Left lung (tissue), 10 donors: ENCODE results near the gene BFAR. TPM values are rescaled to one million over a fixed set of nuclear protein-coding genes. Genes with fewer than 3 reads are reported as not detected.

Source experiments
- ATAC-seq: fragments of 200-7000 bp; cut with Tn5 transposase; one replicate; pipeline ENCODE4 v1.9.1; 2020; ENCODE audit warnings: moderate library complexity
- DNase-seq, 4 donors: peaks; one replicate each; pipeline ENCODE4 v3.0.0-alpha.2; 2013 to 2020
- H3K27ac ChIP-seq, 2 donors: fragments of 200-600 bp; sonication (generic) in 1 of 2; one replicate each; pipeline versions ENCODE4 v1.5.0 to v1.8.0; 2020 to 2021
- H3K27me3 ChIP-seq, 2 donors: fragments of 200-600 bp; sonication (generic) in 1 of 2; one replicate each; pipeline versions ENCODE4 v1.5.0 to v1.8.0; 2020 to 2021
- H3K36me3 ChIP-seq, 2 donors: fragments of 200-600 bp; sonication (generic) in 1 of 2; one replicate each; pipeline versions ENCODE4 v1.5.0 to v1.8.0; 2020 to 2021
- H3K4me1 ChIP-seq, 2 donors: fragments of 200-600 bp; one replicate each; pipeline ENCODE4 v1.8.0; 2021
- H3K4me3 ChIP-seq, 2 donors: fragments of 200-600 bp; sonication (generic) in 1 of 2; one replicate each; pipeline versions ENCODE4 v1.5.0 to v1.8.0; 2020 to 2021; ENCODE audit warnings: mild to moderate bottlenecking in 1 of 2
- H3K9me3 ChIP-seq, 2 donors: fragments of 200-600 bp; sonication (generic) in 1 of 2; one replicate each; pipeline versions ENCODE4 v1.5.0 to v1.8.0; 2020 to 2021
- intact Hi-C, 2 donors: fragments of 100-400 bp; cut with DNase I; formaldehyde crosslinking; loops; one replicate each; pipeline versions ENCODE4 v1.11.2 to v1.14.2; 2022
- polyA plus RNA-seq, 6 donors: library from polyadenylated mRNA; unstranded; fragments of 120-200 nt; gene quantifications; one replicate each; pipeline ENCODE4 v1.2.1, GENCODE V29; 2013; ENCODE audit not compliant: insufficient read length in 6 of 6
- total RNA-seq, 2 donors: library from RNA; stranded (reverse); fragmentation: NEBNext Ultra II Directional; extraction: Animal tissue kit (Norgen Biotek cat#: 25700); gene quantifications; one replicate each; pipeline ENCODE4 v1.2.1, GENCODE V29; 2021
- TF ChIP-seq, protein P1 (sequence below), 2 donors: fragments of 200-600 bp; sonication (generic) in 1 of 2; IDR thresholded peaks; one replicate each; pipeline versions ENCODE4 v1.5.0 to v1.8.0; 2021; ENCODE audit warnings: antibody characterized with exemption in 2 of 2
- donor health status: DM: no; HTN: yes; CAD: no.
- donor health status: DM: no; HTN: no; CAD: no.

BFAR gene
- total and polyA plus RNA-seq, 8 donors: 55.5 to 76.2 (median 66.7) TPM

DNA sequence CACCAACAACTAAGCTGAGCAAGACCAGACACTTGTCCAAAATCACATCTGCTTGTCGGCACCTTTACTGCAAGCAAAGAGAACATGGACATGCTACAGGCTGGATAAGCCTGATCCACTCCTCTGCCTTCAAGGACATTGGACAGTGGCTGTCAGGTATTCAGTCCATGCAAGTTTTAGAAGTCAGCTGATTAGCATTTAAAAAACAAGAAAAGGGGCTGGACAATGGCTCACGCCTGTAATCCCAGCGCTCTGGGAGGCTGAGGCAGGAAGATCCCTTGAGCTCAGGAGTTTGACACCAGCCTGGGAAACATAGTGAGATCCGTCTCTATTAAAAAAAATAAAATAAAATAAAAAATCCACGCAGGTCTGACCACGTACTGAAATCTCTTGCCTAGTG is 23.0 kb upstream of the BFAR start:
- Histone ChIP-seq H3K9me3 (no peaks in the 10 kb centered on the region), H3K36me3 (peaks cover 0 to 89% of the 10 kb centered on the region in 2 donors), H3K4me3 (no peak overlapping the region), H3K4me1 (no peaks in the 10 kb centered on the region), H3K27me3 (no peaks in the 10 kb centered on the region), H3K27ac (no peak overlapping the region)
- intact Hi-C loops: no loop called here
- DNase-seq: no peak
- TF ChIP-seq, protein P1, sequence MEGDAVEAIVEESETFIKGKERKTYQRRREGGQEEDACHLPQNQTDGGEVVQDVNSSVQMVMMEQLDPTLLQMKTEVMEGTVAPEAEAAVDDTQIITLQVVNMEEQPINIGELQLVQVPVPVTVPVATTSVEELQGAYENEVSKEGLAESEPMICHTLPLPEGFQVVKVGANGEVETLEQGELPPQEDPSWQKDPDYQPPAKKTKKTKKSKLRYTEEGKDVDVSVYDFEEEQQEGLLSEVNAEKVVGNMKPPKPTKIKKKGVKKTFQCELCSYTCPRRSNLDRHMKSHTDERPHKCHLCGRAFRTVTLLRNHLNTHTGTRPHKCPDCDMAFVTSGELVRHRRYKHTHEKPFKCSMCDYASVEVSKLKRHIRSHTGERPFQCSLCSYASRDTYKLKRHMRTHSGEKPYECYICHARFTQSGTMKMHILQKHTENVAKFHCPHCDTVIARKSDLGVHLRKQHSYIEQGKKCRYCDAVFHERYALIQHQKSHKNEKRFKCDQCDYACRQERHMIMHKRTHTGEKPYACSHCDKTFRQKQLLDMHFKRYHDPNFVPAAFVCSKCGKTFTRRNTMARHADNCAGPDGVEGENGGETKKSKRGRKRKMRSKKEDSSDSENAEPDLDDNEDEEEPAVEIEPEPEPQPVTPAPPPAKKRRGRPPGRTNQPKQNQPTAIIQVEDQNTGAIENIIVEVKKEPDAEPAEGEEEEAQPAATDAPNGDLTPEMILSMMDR (IDR thresholded peaks at IDR 0.05): no peak
- ATAC-seq: no peak

DNA sequence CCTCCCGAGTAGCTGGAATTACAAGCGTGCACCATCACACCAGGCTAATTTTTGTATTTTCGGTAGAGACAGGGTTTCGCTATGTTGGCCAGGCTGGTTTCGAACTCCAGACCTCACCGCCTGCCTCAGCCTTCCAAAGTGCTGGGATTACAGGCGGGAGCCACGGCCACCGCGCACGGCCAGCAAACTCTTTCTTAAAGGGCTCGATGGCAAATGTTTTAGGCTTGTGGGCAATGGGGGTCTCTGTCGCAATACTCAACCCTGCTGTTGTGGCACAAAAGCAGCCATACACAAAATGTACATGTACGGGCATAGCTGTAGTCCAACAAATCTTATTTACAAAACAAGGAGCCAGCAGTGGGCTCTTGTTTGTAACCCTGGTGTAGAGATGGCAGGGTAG is 21.1 kb upstream of the BFAR start:
- Histone ChIP-seq H3K9me3 (no peaks in the 10 kb centered on the region), H3K4me1 (no peaks in the 10 kb centered on the region), H3K4me3 (no peak overlapping the region), H3K27ac (no peak overlapping the region), H3K27me3 (no peaks in the 10 kb centered on the region), H3K36me3 (peaks cover 0 to 90% of the 10 kb centered on the region in 2 donors)
- TF ChIP-seq, protein P1 (IDR thresholded peaks at IDR 0.05): no peak
- ATAC-seq: no peak
- intact Hi-C loops: no loop called here
- no peak for DNase-seq

DNA sequence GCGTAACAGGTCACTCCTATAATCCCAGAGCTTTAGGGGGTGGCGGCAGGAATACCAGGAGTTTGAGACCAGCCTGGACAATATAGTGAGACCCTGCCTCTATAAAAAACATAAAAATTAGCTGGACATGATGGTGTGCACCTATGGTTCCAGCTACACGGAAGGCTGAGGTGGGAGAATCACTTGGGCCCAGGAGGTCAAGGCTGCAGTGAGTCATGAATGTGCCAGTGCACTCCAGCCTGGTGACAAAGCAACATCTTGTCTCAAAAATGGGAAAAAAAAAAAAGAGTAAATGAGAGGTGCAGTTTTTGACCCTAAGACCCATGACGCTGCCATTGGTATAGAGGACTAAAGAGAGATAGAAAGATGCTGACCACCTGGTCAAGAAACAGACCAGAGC is 18.8 kb upstream of the BFAR start:
- no peak overlapping the region for H3K27ac ChIP-seq
- H3K4me1 ChIP-seq: no peaks in the 10 kb centered on the region
- H3K27me3 ChIP-seq: no peaks in the 10 kb centered on the region
- intact Hi-C loops: no loop called here
- H3K36me3 ChIP-seq: peaks cover 0 to 86% of the 10 kb centered on the region in 2 donors
- DNase-seq: no peak
- TF ChIP-seq, protein P1 (IDR thresholded peaks at IDR 0.05): no peak
- ATAC-seq: no peak
- H3K9me3 ChIP-seq: no peaks in the 10 kb centered on the region
- no peak overlapping the region for H3K4me3 ChIP-seq

DNA sequence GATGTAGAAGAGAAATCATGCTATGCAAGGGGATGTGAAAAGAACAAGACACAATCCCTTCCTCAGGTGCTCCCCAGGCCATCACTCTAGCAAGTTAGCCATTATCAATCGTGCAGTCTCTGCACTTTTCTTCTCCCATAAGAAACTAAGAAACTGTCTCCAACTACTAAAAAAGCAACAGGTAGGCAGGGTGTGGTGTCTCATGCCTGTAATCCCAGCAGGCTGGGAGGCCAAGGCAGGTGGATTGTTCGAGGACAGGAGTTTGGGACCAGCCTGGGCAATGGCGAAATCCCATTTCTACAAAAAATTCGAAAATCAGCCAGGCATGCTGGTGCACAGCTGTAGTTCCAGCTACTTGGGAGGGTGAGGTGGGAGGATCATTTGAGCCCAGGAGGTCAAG is 16.5 kb upstream of the BFAR start:
- TF ChIP-seq, protein P1 (IDR thresholded peaks at IDR 0.05): no peak
- Histone ChIP-seq H3K27me3 (no peaks in the 10 kb centered on the region), H3K4me1 (no peaks in the 10 kb centered on the region), H3K9me3 (no peaks in the 10 kb centered on the region), H3K36me3 (peaks cover 0 to 83% of the 10 kb centered on the region in 2 donors), H3K27ac (no peak overlapping the region), H3K4me3 (no peak overlapping the region)
- no peak for ATAC-seq
- intact Hi-C loops: no loop called here
- DNase-seq: no peak

DNA sequence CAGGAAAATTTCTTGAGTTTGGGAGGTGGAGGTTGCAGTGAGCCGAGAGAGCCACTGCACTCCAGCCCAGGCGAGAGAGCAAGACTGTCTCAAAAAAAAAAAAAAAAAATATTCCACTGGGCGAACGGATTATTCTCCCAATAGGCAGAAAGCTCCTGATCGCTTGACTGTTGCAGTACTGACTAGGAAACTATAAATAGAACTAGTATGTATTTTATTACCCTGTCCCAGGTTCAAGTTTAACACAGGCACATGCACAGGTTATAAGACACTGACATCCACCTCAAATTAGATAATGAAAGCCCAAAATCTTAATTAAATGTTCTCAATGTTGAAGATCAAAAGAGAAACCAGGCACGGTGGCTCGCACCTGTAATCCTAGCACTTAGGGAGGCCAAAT is 14.2 kb upstream of the BFAR start:
- ATAC-seq (no peak), DNase-seq (no peak)
- H3K36me3 ChIP-seq: peaks cover 0 to 92% of the 10 kb centered on the region in 2 donors
- intact Hi-C loops: no loop called here
- H3K27me3 ChIP-seq: no peaks in the 10 kb centered on the region
- no peak overlapping the region for H3K27ac ChIP-seq
- no peak overlapping the region for H3K4me3 ChIP-seq
- no peaks in the 10 kb centered on the region for H3K4me1 ChIP-seq
- TF ChIP-seq, protein P1 (IDR thresholded peaks at IDR 0.05): no peak
- no peaks in the 10 kb centered on the region for H3K9me3 ChIP-seq
